Lower leg skin (tissue), 3 donors: Measurements from ENCODE around the gene HMGN3.
"Not testable (repeated sequence)": the region's sequence is repeated elsewhere in the genome, so short reads cannot be mapped to it uniquely, and the experiment has no call there.

ENCODE experiments used
- CTCF ChIP-seq, 3 donors: fragments of 450-650 bp; IDR thresholded peaks; one replicate each; pipeline ENCODE4 v1.5.1; 2016; ENCODE audit warnings: antibody characterized with exemption in 3 of 3, mild to moderate bottlenecking in 3 of 3, moderate library complexity in 2 of 3
- POLR2A ChIP-seq, 2 donors: fragments of 450-650 bp; IDR thresholded peaks; one replicate each; pipeline ENCODE4 v1.6.1; 2016 to 2017; ENCODE audit warnings: antibody characterized with exemption in 2 of 2, mild to moderate bottlenecking in 1 of 2, moderate library complexity in 1 of 2

- TF ChIP-seq CTCF, POLR2A (IDR thresholded peaks at IDR 0.05): not testable (repeated sequence)
These were observed 20.6 kb upstream of the HMGN3 start for GRCh38 chr6:79255086-79255485.
